ENCODE data around the gene JAK1. TPM values are rescaled to one million over a fixed set of nuclear protein-coding genes. Genes with fewer than 3 reads are reported as not detected.
A peak's percentile ranks its signal among the peaks of the same experiment; 100 is the strongest.

Gene JAK1
- total RNA-seq, 1 donor from 2014 or later: 152 TPM

DNA sequence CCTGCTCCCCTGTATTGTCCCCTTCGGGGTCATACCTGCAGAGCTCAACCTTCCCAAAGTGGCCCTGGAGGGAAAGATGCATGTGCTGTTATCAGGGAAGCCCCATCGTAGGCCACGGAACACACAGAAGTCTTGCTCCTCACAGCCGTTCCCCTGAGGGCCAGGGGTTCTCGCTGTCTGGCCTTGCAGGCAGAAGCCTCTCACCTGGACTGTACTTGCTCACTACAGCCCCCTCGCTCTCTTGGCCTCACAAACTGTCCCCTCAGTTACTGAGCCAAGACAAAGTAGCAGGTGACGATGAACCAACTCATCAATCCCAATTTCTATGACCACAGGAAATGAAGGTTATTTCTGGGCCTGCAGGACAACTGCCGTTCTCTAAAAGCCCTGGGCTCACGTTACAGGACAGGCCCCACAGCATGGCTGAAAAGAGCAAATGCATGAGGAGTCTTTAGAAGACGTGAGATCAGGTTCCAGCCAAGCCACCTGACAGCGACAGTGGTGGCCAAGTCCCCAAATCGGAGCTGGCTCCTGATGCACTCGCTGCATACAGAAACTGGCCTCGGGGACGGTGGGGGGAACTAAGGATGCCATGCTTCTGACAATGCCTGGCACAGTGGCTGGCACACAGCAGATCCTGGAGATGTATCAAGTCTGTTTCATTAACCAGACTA lies 126.5 kb downstream of the JAK1 start:
- Histone ChIP-seq H3K36me3 (peaks cover 92% of the 10 kb centered on the region), H3K4me1 (no peaks in the 10 kb centered on the region)

DNA sequence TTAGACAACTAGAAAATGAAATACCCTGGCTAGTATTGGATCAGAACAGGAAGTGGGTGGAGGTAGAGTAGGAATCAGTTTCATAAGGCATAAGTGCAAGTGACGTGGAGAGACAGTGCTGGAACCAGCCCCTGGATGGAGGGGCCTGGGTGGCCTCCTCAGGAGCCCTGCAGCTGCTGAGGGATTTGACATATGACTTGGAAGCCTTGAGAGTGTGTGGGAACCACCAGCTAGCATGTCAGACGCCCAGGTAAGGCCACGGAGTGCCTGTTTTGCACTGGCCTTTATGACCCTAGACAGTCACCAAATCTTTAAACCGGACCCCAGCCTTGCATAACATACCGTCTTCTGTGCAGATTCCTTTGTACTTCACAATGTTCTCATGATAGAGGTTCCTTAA lies 127.1 kb downstream of the JAK1 start:
- ATAC-seq (no peak), DNase-seq (no peak)
- H3K27ac ChIP-seq: no peak overlapping the region
- no peaks in the 10 kb centered on the region for H3K9me3 ChIP-seq
- H3K4me3 ChIP-seq: no peak overlapping the region
- peaks cover 92% of the 10 kb centered on the region for H3K36me3 ChIP-seq
- TF ChIP-seq, protein P1, sequence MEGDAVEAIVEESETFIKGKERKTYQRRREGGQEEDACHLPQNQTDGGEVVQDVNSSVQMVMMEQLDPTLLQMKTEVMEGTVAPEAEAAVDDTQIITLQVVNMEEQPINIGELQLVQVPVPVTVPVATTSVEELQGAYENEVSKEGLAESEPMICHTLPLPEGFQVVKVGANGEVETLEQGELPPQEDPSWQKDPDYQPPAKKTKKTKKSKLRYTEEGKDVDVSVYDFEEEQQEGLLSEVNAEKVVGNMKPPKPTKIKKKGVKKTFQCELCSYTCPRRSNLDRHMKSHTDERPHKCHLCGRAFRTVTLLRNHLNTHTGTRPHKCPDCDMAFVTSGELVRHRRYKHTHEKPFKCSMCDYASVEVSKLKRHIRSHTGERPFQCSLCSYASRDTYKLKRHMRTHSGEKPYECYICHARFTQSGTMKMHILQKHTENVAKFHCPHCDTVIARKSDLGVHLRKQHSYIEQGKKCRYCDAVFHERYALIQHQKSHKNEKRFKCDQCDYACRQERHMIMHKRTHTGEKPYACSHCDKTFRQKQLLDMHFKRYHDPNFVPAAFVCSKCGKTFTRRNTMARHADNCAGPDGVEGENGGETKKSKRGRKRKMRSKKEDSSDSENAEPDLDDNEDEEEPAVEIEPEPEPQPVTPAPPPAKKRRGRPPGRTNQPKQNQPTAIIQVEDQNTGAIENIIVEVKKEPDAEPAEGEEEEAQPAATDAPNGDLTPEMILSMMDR (IDR thresholded peaks at IDR 0.05): no peak
- intact Hi-C loops (cut with DNase I): no loop called here
- H3K4me1 ChIP-seq: no peaks in the 10 kb centered on the region
- no peaks in the 10 kb centered on the region for H3K27me3 ChIP-seq

More for the DNA sequence above, 126.5 kb downstream of the JAK1 start:
- Histone ChIP-seq H3K27ac (no peak overlapping the region), H3K27me3 (no peaks in the 10 kb centered on the region), H3K9me3 (no peaks in the 10 kb centered on the region), H3K4me3 (no peak overlapping the region)
- no peak for DNase-seq
- TF ChIP-seq, protein P1 (IDR thresholded peaks at IDR 0.05): no peak
- intact Hi-C loops (cut with DNase I): no loop called here
- no peak for ATAC-seq

DNA sequence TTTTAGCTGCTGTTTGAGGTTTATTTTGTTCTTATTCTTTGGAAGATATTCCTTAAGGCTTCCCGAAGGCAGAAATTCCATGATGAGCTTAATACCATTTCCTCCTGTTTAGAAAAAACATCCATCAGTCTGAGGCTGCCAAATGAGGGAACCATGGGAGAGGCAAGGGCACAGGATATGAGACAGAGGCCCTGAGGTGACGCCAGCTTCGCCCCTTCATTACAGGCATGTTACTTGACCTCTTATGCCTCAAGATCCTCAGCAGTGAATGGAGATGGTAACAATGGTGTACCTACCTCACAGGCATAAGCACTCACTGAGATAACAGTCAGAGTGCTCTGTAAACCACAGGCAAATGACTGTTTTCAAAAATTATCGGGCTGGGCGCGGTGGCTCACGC lies 127.9 kb downstream of the JAK1 start:
- TF ChIP-seq, protein P1 (IDR thresholded peaks at IDR 0.05): no peak
- Histone ChIP-seq H3K4me3 (no peak overlapping the region), H3K9me3 (no peaks in the 10 kb centered on the region), H3K36me3 (peaks cover 92% of the 10 kb centered on the region), H3K27ac (no peak overlapping the region), H3K4me1 (no peaks in the 10 kb centered on the region), H3K27me3 (no peaks in the 10 kb centered on the region)
- intact Hi-C loops (cut with DNase I): no loop called here
- DNase-seq (no peak), ATAC-seq (no peak)

DNA sequence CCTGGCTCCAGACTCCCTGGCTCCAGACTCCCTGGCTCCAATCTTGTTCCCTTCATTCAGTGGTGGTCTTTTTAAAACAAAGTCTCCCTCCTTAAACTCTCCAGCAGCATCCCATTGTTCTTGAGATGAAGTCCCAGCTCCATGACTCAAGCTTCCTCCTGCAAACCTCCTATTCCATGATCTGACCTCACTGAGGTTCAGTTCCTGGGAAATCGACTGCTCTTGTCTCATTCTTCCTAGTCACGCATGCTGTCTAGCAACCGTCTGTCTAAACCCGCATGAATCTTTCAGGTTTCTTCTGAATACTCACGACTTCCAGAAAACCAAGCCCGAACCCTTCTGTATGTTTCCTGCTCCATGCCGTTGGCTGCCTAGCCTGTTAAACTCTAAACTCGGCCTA lies 129.5 kb downstream of the JAK1 start:
- Histone ChIP-seq H3K27ac (no peak overlapping the region), H3K36me3 (peaks cover 97% of the 10 kb centered on the region), H3K9me3 (no peaks in the 10 kb centered on the region), H3K4me3 (no peak overlapping the region), H3K4me1 (no peaks in the 10 kb centered on the region), H3K27me3 (no peaks in the 10 kb centered on the region)
- intact Hi-C loops (cut with DNase I): no loop called here
- DNase-seq (no peak), ATAC-seq (no peak)
- TF ChIP-seq, protein P1 (IDR thresholded peaks at IDR 0.05): no peak

DNA sequence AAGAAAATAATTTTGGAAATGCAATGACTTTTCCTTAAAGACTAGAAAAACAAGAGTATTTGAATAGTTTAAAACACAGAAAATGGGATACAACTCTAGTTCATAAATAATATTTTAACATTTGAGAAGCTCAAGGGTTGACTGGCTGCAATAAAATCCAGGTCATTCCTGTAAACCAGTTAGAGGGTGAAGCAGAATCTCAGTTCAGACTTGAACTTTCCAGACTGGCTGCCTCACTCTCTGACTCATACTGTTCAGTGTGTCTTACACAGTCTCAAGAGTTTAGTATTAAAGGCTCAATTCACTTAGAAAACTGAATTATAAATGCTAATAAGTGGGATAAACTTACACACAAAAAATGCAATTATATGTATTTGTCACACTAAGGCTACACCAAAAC lies 131.6 kb downstream of the JAK1 start:
- intact Hi-C loops (cut with DNase I): no loop called here
- no peaks in the 10 kb centered on the region for H3K4me1 ChIP-seq
- TF ChIP-seq, protein P1 (IDR thresholded peaks at IDR 0.05): no peak
- H3K27me3 ChIP-seq: no peaks in the 10 kb centered on the region
- ATAC-seq (peak; percentile 32), DNase-seq (no peak)
- H3K4me3 ChIP-seq: no peak overlapping the region
- H3K9me3 ChIP-seq: no peaks in the 10 kb centered on the region
- no peak overlapping the region for H3K27ac ChIP-seq
- H3K36me3 ChIP-seq: peaks cover 83% of the 10 kb centered on the region
